K562 (cell line): ENCODE measurements around the gene PDE5A. TPM values are rescaled to one million over a fixed set of nuclear protein-coding genes. Genes with fewer than 3 reads are reported as not detected.

Experiments used
- ATAC-seq: fragments of 200-7000 bp; cut with Tn5 transposase; 3 replicates; pipeline ENCODE4 v1.9.1; 2020; ENCODE audit warnings: moderate library complexity
- BruUV-seq: library from RNA; stranded (reverse); fragments of 400-500 nt; replicated peaks from 2 replicates; lab custom pipeline; 2021; lab: Mats Ljungman, UMichigan
- CTCF ChIA-PET: fragments of 300-600 bp; formaldehyde crosslinking; extraction: SDS; loops from one replicate; lab custom pipeline; 2021; ENCODE audit warnings: low intra/inter-chr PET ratio; lab: Yijun Ruan, JAX
- POLR2A ChIA-PET: fragments of 300-600, 350-650 bp; sonication (Branson Sonifier 250); formaldehyde crosslinking; extraction: SDS; loops from one replicate; lab custom pipeline; 2021; ENCODE audit warnings: antibody characterized with exemption, inconsistent platforms; lab: Yijun Ruan, JAX
- DNase-seq, 4 experiments: peaks; one replicate each; pipeline versions ENCODE4 v3.0.0 to v3.0.0-alpha.2; 2011 to 2018; ENCODE audit warnings: low spot score in 3 of 4, mixed read lengths in 3 of 4; ENCODE audit errors: extremely low read depth in 1 of 4
- FAIRE-seq: peaks from 2 replicates; lab custom pipeline; 2011; peaks lifted over from hg19 to GRCh38; lab: Jason Lieb, UNC
- H2AFZ ChIP-seq: 2 replicates; pipeline ENCODE4 v1.6.0; 2011; ENCODE audit warnings: low read depth, low read length, control low read depth, inconsistent platforms
- H3K27ac ChIP-seq: fragments of 200-600 bp; 3 replicates; pipeline ENCODE4 v1.8.0; 2011; ENCODE audit warnings: low read depth, mild to moderate bottlenecking, control low read depth, inconsistent platforms, low read length, moderate library complexity, mixed read lengths; ENCODE audit errors: extremely low read depth
- H3K27me3 ChIP-seq, 2 experiments: fragments of 300-600 bp in 1 of 2; 2 replicates in 1 of 2; 3 replicates in 1 of 2; pipeline versions ENCODE4 v1.6.0 to v1.8.0; 2011; ENCODE audit warnings: inconsistent platforms in 2 of 2, low read length in 2 of 2, mild to moderate bottlenecking in 1 of 2, mixed read lengths in 1 of 2, moderate library complexity in 1 of 2; ENCODE audit not compliant: control insufficient read depth in 2 of 2, insufficient read depth in 2 of 2
- H3K36me3 ChIP-seq: fragments of 300-600 bp; 3 replicates; pipeline ENCODE4 v1.8.0; 2011; ENCODE audit warnings: mild to moderate bottlenecking, low read length, inconsistent platforms; ENCODE audit not compliant: control insufficient read depth, insufficient read depth
- H3K4me1 ChIP-seq, 2 experiments: fragments of 200-600 bp in 1 of 2; replicated peaks in 1 of 2; 2 replicates in 1 of 2; 3 replicates in 1 of 2; pipeline versions ENCODE4 v1.5.1 to v1.8.0; 2011; ENCODE audit warnings: inconsistent platforms in 2 of 2, low read length in 2 of 2, mild to moderate bottlenecking in 1 of 2, mixed read lengths in 1 of 2, moderate library complexity in 1 of 2; ENCODE audit not compliant: control insufficient read depth in 2 of 2, insufficient read depth in 2 of 2
- H3K4me2 ChIP-seq: 2 replicates; pipeline ENCODE4 v1.6.1; 2011; ENCODE audit warnings: low read length, control low read depth, inconsistent platforms, mixed read lengths; ENCODE audit not compliant: insufficient read depth
- H3K4me3 ChIP-seq: fragments of 200-600 bp; sonication (generic), shearing (Covaris generic); 2 replicates; pipeline ENCODE4 v1.5.1; 2016; ENCODE audit warnings: control low read depth, inconsistent platforms
- H3K79me2 ChIP-seq: fragments of 200-600 bp; 3 replicates; pipeline ENCODE4 v1.8.0; 2011; ENCODE audit warnings: low read length, inconsistent platforms; ENCODE audit not compliant: control insufficient read depth, insufficient read depth
- H3K9ac ChIP-seq, 2 experiments: 2 replicates each; pipeline versions ENCODE4 v1.6.0 to v1.6.1; 2011; ENCODE audit warnings: low read depth in 2 of 2, low read length in 2 of 2, control low read depth in 1 of 2, inconsistent platforms in 1 of 2, mild to moderate bottlenecking in 1 of 2, mixed read lengths in 1 of 2; ENCODE audit not compliant: insufficient read depth in 1 of 2
- H3K9me1 ChIP-seq: one replicate; pipeline ENCODE4 v1.6.0; 2011; ENCODE audit warnings: inconsistent platforms, mild to moderate bottlenecking, low read length, moderate library complexity; ENCODE audit not compliant: control insufficient read depth, insufficient read depth
- H3K9me3 ChIP-seq: replicated peaks from 2 replicates; pipeline ENCODE4 v1.5.1; 2011; ENCODE audit warnings: low read depth, low read length, inconsistent platforms; ENCODE audit not compliant: control insufficient read depth, insufficient read depth
- H4K20me1 ChIP-seq: replicated peaks from 2 replicates; pipeline ENCODE4 v1.6.1; 2011; ENCODE audit warnings: low read length, inconsistent platforms, mixed read lengths; ENCODE audit not compliant: control insufficient read depth, insufficient read depth
- ARID2 ChIP-seq: fragments of 450-650 bp; IDR thresholded peaks from 2 replicates; pipeline ENCODE4 v1.6.1; 2017; ENCODE audit warnings: antibody characterized with exemption, mild to moderate bottlenecking
- CBFB ChIP-seq: sonication (generic); formaldehyde crosslinking; IDR thresholded peaks from 2 replicates; pipeline ENCODE4 v1.4.0; 2020; ENCODE audit warnings: mild to moderate bottlenecking, missing genetic modification reagents
- CHD4 ChIP-seq: fragments of 200-600 bp; sonication (generic); IDR thresholded peaks from 3 replicates; pipeline ENCODE4 v1.6.1; 2012; ENCODE audit warnings: low read depth, mild to moderate bottlenecking, mixed read lengths, low read length, inconsistent platforms; ENCODE audit not compliant: insufficient read depth, insufficient replicate concordance, poor library complexity, severe bottlenecking
- ETV1 ChIP-seq: fragments of 450-650 bp; conservative IDR thresholded peaks from 2 replicates; pipeline ENCODE4 v1.6.1; 2016; ENCODE audit warnings: missing genetic modification characterization, control low read depth, low read depth, missing compliant biosample characterization
- HMGN3 ChIP-seq: IDR thresholded peaks from 2 replicates; pipeline ENCODE4 v1.6.1; 2011; ENCODE audit warnings: borderline replicate concordance, low read depth, mild to moderate bottlenecking, mixed read lengths, low read length; ENCODE audit not compliant: insufficient read length; ENCODE audit errors: extremely low read depth
- MED1 ChIP-seq: sonication (generic); formaldehyde crosslinking; IDR thresholded peaks from 2 replicates; pipeline ENCODE4 v1.8.1; 2023; ENCODE audit warnings: missing genetic modification reagents, borderline replicate concordance
- PHF21A ChIP-seq: fragments of 450-650 bp; IDR thresholded peaks from 2 replicates; pipeline ENCODE4 v1.6.1; 2017; ENCODE audit warnings: low read depth, borderline replicate concordance
- SMC3 ChIP-seq: conservative IDR thresholded peaks from 2 replicates; pipeline ENCODE4 v1.6.1; 2011; ENCODE audit warnings: low read depth, low read length, improper control_type of control experiment; ENCODE audit not compliant: insufficient read depth
- TCF3 ChIP-seq: sonication (generic); formaldehyde crosslinking; IDR thresholded peaks from 2 replicates; pipeline ENCODE4 v1.4.0; 2020; ENCODE audit warnings: mild to moderate bottlenecking, missing genetic modification reagents
- ZNF24 ChIP-seq: fragments of 450-650 bp; IDR thresholded peaks from 2 replicates; pipeline ENCODE4 v1.6.1; 2016
- WGBS: fragments of 100-300 bp; shearing (Covaris generic); methylation state at CpG from one replicate; pipeline ENCODE4 v1.1.6; 2016; ENCODE audit warnings: low coverage, mixed read lengths; ENCODE audit not compliant: insufficient coverage; ENCODE audit errors: missing lambda C conversion rate; 5-methylcytosine and 5-hydroxymethylcytosine counted together
- in situ Hi-C: fragments of 300-500 bp; cut with MboI; formaldehyde crosslinking; loops from 4 replicates; pipeline ENCODE4 v1.15.0; 2018; ENCODE audit warnings: inconsistent platforms, mixed read lengths
- intact Hi-C: fragments of 100-400 bp; cut with micrococcal nuclease; formaldehyde crosslinking; loops from 2 replicates; pipeline ENCODE4 v1.14.2; 2022
- polyA plus RNA-seq, 8 experiments: library from polyadenylated mRNA; depleted of rRNA in 4 of 8; stranded (reverse) in 5 of 8; unstranded in 3 of 8; fragments of >200 nt; fragmentation: Nextera tagmentation in 2 of 8; fragmentation: Illumina TruSeq in 1 of 8; extraction: Ambion mirVana in 2 of 8; extraction: Trizol in 1 of 8; gene quantifications; 2 replicates each; pipeline versions ENCODE4 v1.2.1 to v1.2.3, GENCODE V29; 2011 to 2014; ENCODE audit warnings: inconsistent platforms in 1 of 8, missing spikeins in 1 of 8
- total RNA-seq, 7 experiments: library from RNA; depleted of rRNA in 6 of 7; stranded (reverse); fragments of >200 nt in 6 of 7; fragmentation: Illumina TruSeq in 2 of 7; extraction: Trizol in 2 of 7; gene quantifications; 2 replicates each; pipeline versions ENCODE4 v1.2.1 to v1.2.3, GENCODE V29; 2011 to 2021; ENCODE audit warnings: low replicate concordance in 1 of 7
- TF ChIP-seq, protein P1 (sequence below): fragments of 250-450 bp; sonication (Bioruptor Pico); IDR thresholded peaks from 2 replicates; pipeline ENCODE4 v1.9.0; 2021; ENCODE audit warnings: mild to moderate bottlenecking

PDE5A gene
- total and polyA plus RNA-seq, 9 of the 15 experiments (the other 6 are each of a cell fraction or from before 2014, with no cell fraction given) = 0.07 to 1.9 (median 0.29) TPM

- FAIRE-seq = no peak
- no TSS peak for BruUV-seq
These were observed 34.9 kb downstream of the PDE5A start for GRCh38 chr4:119593698-119594097.

GRCh38 chr4:119592830-119593229, 35.8 kb downstream of the PDE5A start:
- TF ChIP-seq SMC3 = no peak
- no peak for TF ChIP-seq ZNF24
- TF ChIP-seq HMGN3 = no peak
- TF ChIP-seq ARID2 = no peak
- no peak for TF ChIP-seq ETV1 (tag)
- no peak for TF ChIP-seq CBFB (CRISPR knock-in tag)
- ChIA-PET CTCF (no interaction called here), POLR2A (no interaction called here)
- WGBS = 0% methylated on average over 1 of the region's 1 CpG
- no peak overlapping the region for H3K4me3 ChIP-seq
- H3K36me3 ChIP-seq = no peaks in the 10 kb centered on the region
- H2AFZ ChIP-seq = no peak overlapping the region
- no peaks in the 10 kb centered on the region for H4K20me1 ChIP-seq
- ATAC-seq (no peak), FAIRE-seq (no peak), DNase-seq (no peak)
- no peaks in the 10 kb centered on the region for H3K4me1 ChIP-seq
- BruUV-seq = no TSS peak
- no peaks in the 10 kb centered on the region for H3K9me1 ChIP-seq
- intact Hi-C loops (no loop called here), in situ Hi-C loops (no loop called here)
- no peaks in the 10 kb centered on the region for H3K79me2 ChIP-seq
- no peak overlapping the region for H3K9ac ChIP-seq
- H3K9me3 ChIP-seq = no peaks in the 10 kb centered on the region
- no peak overlapping the region for H3K4me2 ChIP-seq
- H3K27ac ChIP-seq = no peak overlapping the region
- no peaks in the 10 kb centered on the region for H3K27me3 ChIP-seq

More at GRCh38 chr4:119593698-119594097, 34.9 kb downstream of the PDE5A start:
- no peak for ATAC-seq
- Histone ChIP-seq H2AFZ (no peak overlapping the region), H3K9me1 (no peaks in the 10 kb centered on the region), H3K36me3 (no peaks in the 10 kb centered on the region), H3K9me3 (no peaks in the 10 kb centered on the region), H3K27ac (no peak overlapping the region), H4K20me1 (no peaks in the 10 kb centered on the region), H3K79me2 (no peaks in the 10 kb centered on the region), H3K4me2 (no peak overlapping the region), H3K4me3 (no peak overlapping the region), H3K27me3 (no peaks in the 10 kb centered on the region), H3K4me1 (no peaks in the 10 kb centered on the region), H3K9ac (no peak overlapping the region)
- intact Hi-C loops (no loop called here), in situ Hi-C loops (no loop called here)
- 0% methylated on average over 5 of the region's 5 CpGs for WGBS
- CTCF ChIA-PET = no interaction called here
- POLR2A ChIA-PET = no interaction called here
- DNase-seq = no peak
- no peak for TF ChIP-seq TCF3 (CRISPR knock-in tag)
- TF ChIP-seq, protein P1, sequence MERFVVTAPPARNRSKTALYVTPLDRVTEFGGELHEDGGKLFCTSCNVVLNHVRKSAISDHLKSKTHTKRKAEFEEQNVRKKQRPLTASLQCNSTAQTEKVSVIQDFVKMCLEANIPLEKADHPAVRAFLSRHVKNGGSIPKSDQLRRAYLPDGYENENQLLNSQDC (CRISPR knock-in tag) = no peak
- no peak for TF ChIP-seq CHD4
- no peak for TF ChIP-seq MED1 (CRISPR knock-in tag)
- TF ChIP-seq PHF21A = no peak
